Mesenchymal stem cell (in vitro differentiated cells and primary cell): Measurements from ENCODE around the gene MED12L.
"Not testable (repeated sequence)": the region's sequence is repeated elsewhere in the genome, so short reads cannot be mapped to it uniquely, and the experiment has no call there.

Experiments
- DNase-seq: peaks from one replicate; pipeline ENCODE4 v3.0.0-alpha.2; 2013
- H2AFZ ChIP-seq: one replicate; pipeline ENCODE4 v1.6.1; 2013; ENCODE audit warnings: low read depth, mild to moderate bottlenecking, control low read depth, inconsistent platforms, low read length, moderate library complexity
- H2AK5ac ChIP-seq: 2 replicates; pipeline ENCODE4 v1.6.1; 2013; ENCODE audit warnings: low read length, moderate library complexity, mild to moderate bottlenecking, inconsistent platforms; ENCODE audit not compliant: severe bottlenecking
- H2BK120ac ChIP-seq: one replicate; pipeline ENCODE4 v1.6.1; 2013; ENCODE audit warnings: low read depth, mild to moderate bottlenecking, inconsistent platforms, low read length, moderate library complexity
- H2BK12ac ChIP-seq, 2 experiments: one replicate each; pipeline ENCODE4 v1.6.1; 2013; ENCODE audit warnings: inconsistent platforms in 2 of 2, low read length in 2 of 2, mild to moderate bottlenecking in 2 of 2, moderate library complexity in 2 of 2, control low read depth in 1 of 2
- H2BK15ac ChIP-seq: one replicate; pipeline ENCODE4 v1.6.1; 2013; ENCODE audit warnings: mild to moderate bottlenecking, low read depth, inconsistent platforms; ENCODE audit not compliant: poor library complexity, severe bottlenecking
- H2BK5ac ChIP-seq: 2 replicates; pipeline ENCODE4 v1.6.1; 2013; ENCODE audit warnings: low read depth, mild to moderate bottlenecking, low read length, control low read depth, inconsistent platforms; ENCODE audit not compliant: poor library complexity, severe bottlenecking
- H3K14ac ChIP-seq, 2 experiments: one replicate each; pipeline ENCODE4 v1.6.1; 2013; ENCODE audit warnings: inconsistent platforms in 2 of 2, low read length in 2 of 2, control low read depth in 1 of 2, mild to moderate bottlenecking in 1 of 2, moderate library complexity in 1 of 2
- H3K18ac ChIP-seq, 2 experiments: one replicate each; pipeline ENCODE4 v1.6.1; 2013; ENCODE audit warnings: inconsistent platforms in 2 of 2, low read length in 2 of 2, control low read depth in 1 of 2, low read depth in 1 of 2, mild to moderate bottlenecking in 1 of 2
- H3K23ac ChIP-seq, 2 experiments: one replicate each; pipeline ENCODE4 v1.6.1; 2013; ENCODE audit warnings: inconsistent platforms in 2 of 2, low read length in 2 of 2, mild to moderate bottlenecking in 2 of 2, moderate library complexity in 2 of 2, control low read depth in 1 of 2
- H3K27ac ChIP-seq: 2 replicates; pipeline ENCODE4 v1.5.1; 2013; ENCODE audit warnings: mild to moderate bottlenecking, moderate library complexity, low read length, control low read depth, inconsistent platforms; ENCODE audit not compliant: poor library complexity, severe bottlenecking
- H3K27me3 ChIP-seq, 2 experiments: 2 replicates each; pipeline versions ENCODE4 v1.6.1 to v1.7.0; 2013; ENCODE audit warnings: low read length in 2 of 2, mild to moderate bottlenecking in 2 of 2, moderate library complexity in 2 of 2, control low read depth in 1 of 2, inconsistent platforms in 1 of 2; ENCODE audit not compliant: control insufficient read depth in 1 of 2, insufficient read depth in 1 of 2
- H3K36me3 ChIP-seq, 2 experiments: 2 replicates each; pipeline versions ENCODE4 v1.6.1 to v1.7.0; 2013; ENCODE audit warnings: low read length in 2 of 2, control low read depth in 1 of 2, inconsistent platforms in 1 of 2, low read depth in 1 of 2, mild to moderate bottlenecking in 1 of 2; ENCODE audit not compliant: insufficient read depth in 2 of 2, control insufficient read depth in 1 of 2
- H3K4ac ChIP-seq, 2 experiments: one replicate each; pipeline ENCODE4 v1.6.1; 2013; ENCODE audit warnings: inconsistent platforms in 2 of 2, low read length in 2 of 2, mild to moderate bottlenecking in 2 of 2, moderate library complexity in 2 of 2, control low read depth in 1 of 2, low read depth in 1 of 2
- H3K4me1 ChIP-seq: 2 replicates; pipeline ENCODE4 v1.6.1; 2013; ENCODE audit warnings: low read depth, low read length, control low read depth; ENCODE audit not compliant: control insufficient read depth, insufficient read depth
- H3K4me2 ChIP-seq: 2 replicates; pipeline ENCODE4 v1.6.1; 2013; ENCODE audit warnings: low read length, mild to moderate bottlenecking, inconsistent platforms; ENCODE audit not compliant: poor library complexity, severe bottlenecking
- H3K4me3 ChIP-seq, 2 experiments: 2 replicates each; pipeline versions ENCODE4 v1.5.1 to v1.7.0; 2013; ENCODE audit warnings: low read length in 2 of 2, mild to moderate bottlenecking in 2 of 2, control low read depth in 1 of 2, low read depth in 1 of 2; ENCODE audit not compliant: insufficient read depth in 1 of 2
- H3K79me1 ChIP-seq: replicated peaks from 2 replicates; pipeline ENCODE4 v1.6.1; 2013; ENCODE audit warnings: mild to moderate bottlenecking, control low read depth, low read length, inconsistent platforms; ENCODE audit not compliant: poor library complexity, severe bottlenecking
- H3K9ac ChIP-seq: 2 replicates; pipeline ENCODE4 v1.7.0; 2013; ENCODE audit warnings: mild to moderate bottlenecking, low read length, moderate library complexity
- H3K9me3 ChIP-seq: 2 replicates; pipeline ENCODE4 v1.7.0; 2013; ENCODE audit warnings: mild to moderate bottlenecking, low read length; ENCODE audit not compliant: control insufficient read depth
- H4K8ac ChIP-seq: one replicate; pipeline ENCODE4 v1.6.1; 2013; ENCODE audit warnings: inconsistent platforms, mild to moderate bottlenecking, low read length, moderate library complexity
- H4K91ac ChIP-seq: one replicate; pipeline ENCODE4 v1.6.1; 2013; ENCODE audit warnings: mild to moderate bottlenecking, low read length, inconsistent platforms
- WGBS: methylation state at CpG from one replicate; pipeline ENCODE4 v1.1.7; 2013; ENCODE audit warnings: mixed read lengths; 5-methylcytosine and 5-hydroxymethylcytosine counted together

The MED12L gene

GRCh38 chr3:151074256-151074655 lies 11.2 kb upstream of the MED12L start:
- H2BK5ac ChIP-seq = no peak overlapping the region
- no peak overlapping the region for H3K23ac ChIP-seq
- no peak overlapping the region for H4K91ac ChIP-seq
- no peak overlapping the region for H3K4me2 ChIP-seq
- H2BK120ac ChIP-seq = no peak overlapping the region
- DNase-seq = no peak
- H3K18ac ChIP-seq = no peak overlapping the region
- no peak overlapping the region for H2AFZ ChIP-seq
- H3K4ac ChIP-seq = no peak overlapping the region
- no peak overlapping the region for H2BK12ac ChIP-seq
- H3K14ac ChIP-seq = no peak overlapping the region
- no peaks in the 10 kb centered on the region for H3K4me1 ChIP-seq
- no peaks in the 10 kb centered on the region for H3K79me1 ChIP-seq
- H3K36me3 ChIP-seq = no peaks in the 10 kb centered on the region
- 71% methylated on average over 1 of the region's 1 CpG for WGBS
- H2AK5ac ChIP-seq = no peak overlapping the region
- peaks cover 8 to 27% of the 10 kb centered on the region in 2 experiments for H3K27me3 ChIP-seq
- H3K4me3 ChIP-seq = no peak overlapping the region
- no peak overlapping the region for H3K27ac ChIP-seq
- H3K9ac ChIP-seq = no peak overlapping the region
- H2BK15ac ChIP-seq = no peak overlapping the region
- no peaks in the 10 kb centered on the region for H3K9me3 ChIP-seq
- no peak overlapping the region for H4K8ac ChIP-seq

GRCh38 chr3:151075869-151076562 lies 9.4 kb upstream of the MED12L start:
- no peak overlapping the region for H2BK120ac ChIP-seq
- H3K4me3 ChIP-seq = no peak overlapping the region
- no peak overlapping the region for H4K91ac ChIP-seq
- no peak overlapping the region for H2BK5ac ChIP-seq
- H3K14ac ChIP-seq = no peak overlapping the region
- no peaks in the 10 kb centered on the region for H3K79me1 ChIP-seq
- WGBS = 70% methylated on average over 2 of the region's 3 CpGs
- no peak overlapping the region for H3K23ac ChIP-seq
- H3K4me2 ChIP-seq = no peak overlapping the region
- H3K9me3 ChIP-seq = no peaks in the 10 kb centered on the region
- no peak overlapping the region for H2BK12ac ChIP-seq
- no peak overlapping the region for H2AK5ac ChIP-seq
- H2BK15ac ChIP-seq = no peak overlapping the region
- no peak overlapping the region for H3K18ac ChIP-seq
- H3K27ac ChIP-seq = no peak overlapping the region
- no peak overlapping the region for H2AFZ ChIP-seq
- H3K4ac ChIP-seq = no peak overlapping the region
- peaks cover 8 to 42% of the 10 kb centered on the region in 2 experiments for H3K27me3 ChIP-seq
- DNase-seq = no peak
- no peak overlapping the region for H4K8ac ChIP-seq
- H3K4me1 ChIP-seq = no peaks in the 10 kb centered on the region
- H3K9ac ChIP-seq = no peak overlapping the region
- no peaks in the 10 kb centered on the region for H3K36me3 ChIP-seq

- no peak overlapping the region for H2BK5ac ChIP-seq
- H3K23ac ChIP-seq = no peak overlapping the region
- no peaks in the 10 kb centered on the region for H3K36me3 ChIP-seq
- no peak overlapping the region for H2BK15ac ChIP-seq
- H3K18ac ChIP-seq = no peak overlapping the region
- no peak for DNase-seq
- no peak overlapping the region for H2AK5ac ChIP-seq
- H3K4ac ChIP-seq = no peak overlapping the region
- 95% methylated on average over 4 of the region's 4 CpGs for WGBS
- peaks cover 8 to 43% of the 10 kb centered on the region in 2 experiments for H3K27me3 ChIP-seq
- H2AFZ ChIP-seq = no peak overlapping the region
- H3K4me1 ChIP-seq = no peaks in the 10 kb centered on the region
- H3K4me3 ChIP-seq = no peak overlapping the region
- H3K9ac ChIP-seq = no peak overlapping the region
- H4K8ac ChIP-seq = no peak overlapping the region
- H2BK120ac ChIP-seq = no peak overlapping the region
- no peak overlapping the region for H4K91ac ChIP-seq
- H3K14ac ChIP-seq = no peak overlapping the region
- no peak overlapping the region for H3K4me2 ChIP-seq
- no peaks in the 10 kb centered on the region for H3K9me3 ChIP-seq
- H3K79me1 ChIP-seq = no peaks in the 10 kb centered on the region
- H3K27ac ChIP-seq = no peak overlapping the region
- H2BK12ac ChIP-seq = no peak overlapping the region
Observed at GRCh38 chr3:151076626-151077025, 8.8 kb upstream of the MED12L start.

- H2BK120ac ChIP-seq, H3K9ac ChIP-seq, H3K4ac ChIP-seq, H2BK15ac ChIP-seq, H4K91ac ChIP-seq, H3K18ac ChIP-seq, H3K36me3 ChIP-seq, H2AK5ac ChIP-seq, H3K4me2 ChIP-seq, H3K4me3 ChIP-seq, H2AFZ ChIP-seq, H3K9me3 ChIP-seq, H3K23ac ChIP-seq, H3K14ac ChIP-seq, H3K79me1 ChIP-seq, H2BK12ac ChIP-seq, DNase-seq, H2BK5ac ChIP-seq, H3K4me1 ChIP-seq, H4K8ac ChIP-seq, H3K27ac ChIP-seq: not testable (repeated sequence)
- peaks cover 28 to 69% of the 10 kb centered on the region in 2 experiments for H3K27me3 ChIP-seq
- no CpG with 5 or more reads among the region's 1 CpG for WGBS
Observed at GRCh38 chr3:151081082-151081481, 4.4 kb upstream of the MED12L start.
